Astrocyte of the cerebellum (primary cell): ENCODE measurements around the gene MEIS2.

ENCODE experiments used
- DNase-seq: peaks from one replicate; pipeline ENCODE4 v3.0.0-alpha.2; 2011; ENCODE audit warnings: low read depth
- H3K4me3 ChIP-seq: 2 replicates; pipeline ENCODE4 v1.5.1; 2011; ENCODE audit warnings: mild to moderate bottlenecking, low read depth, low read length, moderate library complexity
- in situ Hi-C: cut with HindIII; loops from 2 replicates; pipeline ENCODE4 v1.10.0; 2017; ENCODE audit warnings: low sequenced_read_pairs
- TF ChIP-seq, protein P1 (sequence below): IDR thresholded peaks from 2 replicates; pipeline ENCODE4 v1.5.1; 2012; ENCODE audit warnings: low read length, low read depth, moderate library complexity, mild to moderate bottlenecking; ENCODE audit errors: missing control alignments

The MEIS2 gene

DNA sequence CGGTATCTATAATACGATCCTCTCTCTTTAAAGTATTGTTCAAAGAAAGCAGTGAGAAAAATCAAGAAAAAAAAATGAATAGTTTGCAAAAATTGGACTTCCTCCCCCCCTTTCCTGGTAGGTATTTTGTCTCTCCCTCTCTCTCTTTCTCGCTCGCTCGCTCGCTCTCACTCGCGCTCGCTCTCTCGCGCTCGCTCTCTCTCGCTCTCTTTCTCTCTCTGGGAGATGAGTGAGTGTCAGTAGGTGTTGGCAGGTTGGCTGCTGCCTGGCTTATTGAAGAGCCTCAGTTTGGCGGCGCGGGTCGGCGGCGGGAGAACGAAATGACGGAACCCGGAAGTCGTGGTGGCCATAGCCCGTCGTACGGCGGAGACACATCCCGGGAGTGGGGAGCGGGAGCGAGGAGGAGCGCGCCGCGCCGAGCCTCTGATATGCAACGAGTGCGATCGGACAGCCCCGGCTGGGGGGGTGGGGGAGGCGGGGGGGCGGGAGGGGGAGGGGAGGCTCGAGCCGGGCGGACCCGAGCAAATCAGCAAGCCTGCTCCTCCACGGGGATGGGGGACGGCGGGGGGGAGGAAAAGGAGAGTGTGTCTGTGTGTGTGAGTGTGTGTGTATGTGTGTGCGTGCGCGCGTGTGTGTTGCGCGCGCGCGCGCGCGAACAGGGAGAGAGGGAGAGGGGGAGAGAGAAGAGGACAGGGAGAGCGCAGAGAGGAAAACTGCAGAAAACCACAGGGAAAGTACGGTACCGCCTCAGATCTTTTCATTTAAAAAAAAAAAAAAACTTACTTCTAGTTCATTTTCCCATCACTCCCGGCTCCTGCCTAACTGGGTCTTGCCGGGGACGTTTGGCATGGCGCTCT lies at the start of gene MEIS2:
Gene MEIS2, minus strand, starts transcription at position 441 of the 857 bp plus-strand sequence. CDS start 1,083 bp downstream, outside the sequence.
- peak; percentile 84 for DNase-seq
- in situ Hi-C loops = loop anchor here (25.0 kb wide), 1 partner anchor 213 kb away; no protein-coding TSS in a partner anchor
- peak within 1 kb of the TSS; percentile 88 for H3K4me3 ChIP-seq
- TF ChIP-seq, protein P1, sequence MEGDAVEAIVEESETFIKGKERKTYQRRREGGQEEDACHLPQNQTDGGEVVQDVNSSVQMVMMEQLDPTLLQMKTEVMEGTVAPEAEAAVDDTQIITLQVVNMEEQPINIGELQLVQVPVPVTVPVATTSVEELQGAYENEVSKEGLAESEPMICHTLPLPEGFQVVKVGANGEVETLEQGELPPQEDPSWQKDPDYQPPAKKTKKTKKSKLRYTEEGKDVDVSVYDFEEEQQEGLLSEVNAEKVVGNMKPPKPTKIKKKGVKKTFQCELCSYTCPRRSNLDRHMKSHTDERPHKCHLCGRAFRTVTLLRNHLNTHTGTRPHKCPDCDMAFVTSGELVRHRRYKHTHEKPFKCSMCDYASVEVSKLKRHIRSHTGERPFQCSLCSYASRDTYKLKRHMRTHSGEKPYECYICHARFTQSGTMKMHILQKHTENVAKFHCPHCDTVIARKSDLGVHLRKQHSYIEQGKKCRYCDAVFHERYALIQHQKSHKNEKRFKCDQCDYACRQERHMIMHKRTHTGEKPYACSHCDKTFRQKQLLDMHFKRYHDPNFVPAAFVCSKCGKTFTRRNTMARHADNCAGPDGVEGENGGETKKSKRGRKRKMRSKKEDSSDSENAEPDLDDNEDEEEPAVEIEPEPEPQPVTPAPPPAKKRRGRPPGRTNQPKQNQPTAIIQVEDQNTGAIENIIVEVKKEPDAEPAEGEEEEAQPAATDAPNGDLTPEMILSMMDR = no peak

DNA sequence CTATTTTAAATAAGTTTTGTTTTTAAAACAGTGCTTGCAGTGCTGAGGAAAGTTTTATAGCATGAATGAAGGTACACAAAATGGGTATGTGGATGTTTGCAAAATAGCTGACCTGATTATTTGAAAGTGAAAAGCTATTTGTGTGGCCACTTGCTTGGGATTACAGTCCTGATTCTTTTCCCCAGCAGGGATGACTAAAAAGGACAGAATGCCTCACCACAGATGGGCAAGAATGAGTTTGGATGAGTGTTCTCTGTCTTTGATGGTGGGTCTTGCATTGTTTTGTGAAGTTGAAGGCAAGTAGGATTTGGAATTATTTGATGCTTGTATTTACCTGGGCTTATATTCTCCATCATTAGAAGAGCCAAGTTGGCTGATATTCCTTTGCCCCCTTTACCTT lies 48.8 kb upstream of the MEIS2 start:
- TF ChIP-seq, protein P1 = no peak
- no peak for DNase-seq
- no peak overlapping the region for H3K4me3 ChIP-seq
- in situ Hi-C loops = no loop called here

DNA sequence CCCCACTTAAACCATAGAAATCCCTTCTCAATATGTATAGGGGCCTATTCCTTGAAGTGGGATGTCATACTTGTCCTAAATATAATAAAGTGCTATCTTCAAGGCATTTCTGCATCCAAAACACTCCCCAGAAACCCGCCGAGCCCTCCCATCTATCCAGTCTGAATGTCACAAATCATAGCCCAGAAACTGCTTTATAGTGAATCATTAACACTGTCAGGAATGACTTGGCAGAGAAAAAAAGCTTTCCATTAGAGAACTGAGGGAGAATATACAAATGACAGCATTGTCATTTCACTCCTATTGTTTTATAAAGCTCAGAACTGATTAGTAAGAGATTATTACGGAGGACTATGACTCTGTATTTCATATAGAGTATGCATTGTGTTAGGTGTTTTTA lies 48.4 kb upstream of the MEIS2 start:
- H3K4me3 ChIP-seq = no peak overlapping the region
- DNase-seq = no peak
- TF ChIP-seq, protein P1 = no peak
- in situ Hi-C loops = no loop called here

DNA sequence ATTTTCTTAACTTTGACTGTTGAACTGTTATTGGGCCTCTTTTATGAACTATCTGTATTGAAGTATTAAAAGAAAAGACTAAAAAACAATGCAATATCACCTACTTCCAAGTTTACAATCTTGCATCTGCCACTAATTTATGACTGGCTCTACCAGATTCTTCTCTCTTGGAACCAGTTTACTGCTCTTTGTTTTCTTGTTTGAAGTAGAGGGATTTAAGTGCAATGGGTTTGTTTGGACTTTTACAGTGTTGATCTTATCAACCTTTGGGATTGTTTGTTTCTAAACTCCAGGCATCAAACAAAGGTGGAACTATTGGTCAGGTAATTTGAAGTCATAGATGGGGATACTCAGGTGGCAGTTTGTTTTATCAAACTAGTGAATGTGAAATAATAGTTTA lies 43.0 kb upstream of the MEIS2 start:
- TF ChIP-seq, protein P1 = no peak
- in situ Hi-C loops = no loop called here
- H3K4me3 ChIP-seq = no peak overlapping the region
- DNase-seq = no peak

DNA sequence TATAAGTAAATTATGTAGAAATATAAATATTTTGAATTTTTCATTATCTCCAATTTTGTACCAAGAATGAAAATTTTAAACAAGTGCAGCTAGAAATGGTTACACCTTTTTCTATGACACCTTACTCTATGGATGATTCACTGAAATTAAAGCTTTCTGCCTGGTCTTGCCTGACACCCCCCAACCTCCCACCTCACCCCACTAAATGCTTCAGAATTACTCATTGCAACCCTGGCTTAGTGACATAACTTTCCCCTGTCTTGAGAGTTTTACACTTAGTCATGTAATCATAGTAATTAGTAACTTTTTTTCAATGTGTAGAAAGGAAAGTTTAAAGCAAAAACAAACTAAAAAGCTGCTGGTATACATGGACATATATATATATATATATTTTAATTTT lies 42.0 kb upstream of the MEIS2 start:
- in situ Hi-C loops = no loop called here
- no peak overlapping the region for H3K4me3 ChIP-seq
- DNase-seq = no peak
- TF ChIP-seq, protein P1 = no peak

DNA sequence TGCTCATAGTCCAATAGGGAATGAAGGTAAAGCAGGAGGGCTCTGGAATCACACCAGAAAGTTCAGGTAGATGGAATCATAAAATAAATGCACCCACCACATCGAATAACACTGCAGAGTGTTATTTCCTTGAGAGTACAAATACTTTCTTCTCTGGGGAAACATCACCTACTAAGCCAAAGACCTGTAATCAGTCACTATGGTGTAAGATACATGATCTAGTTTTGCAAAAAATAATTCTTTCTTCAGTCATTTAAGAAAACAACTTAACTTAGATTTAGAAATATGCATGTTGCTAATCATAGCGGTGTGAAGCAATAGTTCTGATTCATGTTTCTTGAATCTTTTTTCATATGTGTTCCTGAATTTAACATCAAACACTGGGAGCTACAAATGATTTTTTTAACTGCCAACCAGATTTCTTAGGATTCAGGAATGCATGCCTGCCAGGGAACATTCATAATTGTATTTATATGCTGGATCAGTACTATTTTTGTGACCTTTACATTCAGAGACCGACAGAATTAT lies 40.2 kb upstream of the MEIS2 start:
- DNase-seq = no peak
- H3K4me3 ChIP-seq = no peak overlapping the region
- in situ Hi-C loops = no loop called here
- TF ChIP-seq, protein P1 = no peak
